ENCODE results near the gene GMPPB. TPM values are rescaled to one million over a fixed set of nuclear protein-coding genes. Genes with fewer than 3 reads are reported as not detected.

Gene GMPPB
- total and polyA plus RNA-seq, 2 of the 8 experiments (the other 6 are each of a cell fraction or from before 2014, with no cell fraction given) = 20.9 to 23.9 TPM

- Histone ChIP-seq H3K4me3 (ENCODE audit: extremely low read depth in 1 of 4, insufficient read depth in 2 of 4, low read depth in 3 of 4, low read length in 4 of 4) (no peak overlapping the region), H3K4ac (replicated peaks; ENCODE audit: insufficient read length, low read depth, low read length) (no peak overlapping the region), H3K79me1 (ENCODE audit: low read depth, low read length) (peaks cover 5% of the 10 kb centered on the region; the same call in 1 of the 2 replicates), H2BK20ac (ENCODE audit: low read length) (no peak overlapping the region), H3K23ac (ENCODE audit: insufficient read length) (no peak overlapping the region), H4K8ac (ENCODE audit: extremely low read depth, insufficient read depth, low read length) (no peak overlapping the region), H2BK12ac (ENCODE audit: low read depth, low read length) (no peak overlapping the region), H3K27ac (ENCODE audit: low read depth, low read length) (no peak overlapping the region), H3K9me3 (ENCODE audit: insufficient read depth in 2 of 2, low read depth in 1 of 2, low read length in 1 of 2) (no peaks in the 10 kb centered on the region), H3K56ac (replicated peaks; ENCODE audit: insufficient read length, low read depth, low read length) (no peak overlapping the region), H2BK15ac (ENCODE audit: low read length) (no peak overlapping the region), H2BK5ac (ENCODE audit: low read depth, low read length) (no peak overlapping the region), H3K18ac (ENCODE audit: extremely low read depth, low read length) (no peak overlapping the region), H3K4me1 (replicated peaks in 1 of 4; ENCODE audit: control insufficient read depth in 3 of 4, insufficient read depth in 4 of 4, low read length in 3 of 4) (peaks cover 0 to 15% (median 8%) of the 10 kb centered on the region in 4 experiments; a peak in 6 of 7 replicates), H3K36me3 (ENCODE audit: control insufficient read depth in 2 of 4, insufficient read depth in 4 of 4, low read length in 3 of 4) (peaks cover 4 to 26% (median 21%) of the 10 kb centered on the region in 4 experiments), H3K14ac (ENCODE audit: insufficient read length) (no peak overlapping the region), H4K20me1 (replicated peaks in 1 of 2; ENCODE audit: control insufficient read depth in 1 of 2, insufficient read depth in 2 of 2, low read length in 2 of 2) (peaks cover 2 to 10% of the 10 kb centered on the region in 2 experiments), H4K91ac (replicated peaks; ENCODE audit: insufficient read length, low read length) (no peak overlapping the region), H2AK5ac (ENCODE audit: low read depth, low read length) (no peak overlapping the region), H3K9ac (replicated peaks in 1 of 4; ENCODE audit: extremely low read depth in 1 of 4, low read depth in 3 of 4, low read length in 3 of 4) (no peak overlapping the region), H3K27me3 (replicated peaks in 1 of 4; ENCODE audit: control insufficient read depth in 3 of 4, extremely low read depth in 1 of 4, insufficient read depth in 3 of 4, low read length in 3 of 4) (no peaks in the 10 kb centered on the region), H3K23me2 (ENCODE audit: low read depth, low read length) (peaks cover 6% of the 10 kb centered on the region; the same call in 1 of the 2 replicates), H3K79me2 (ENCODE audit: control insufficient read depth in 1 of 2, insufficient read depth in 2 of 2, low read length in 2 of 2) (peaks cover 0 to 8% of the 10 kb centered on the region in 2 experiments; a peak in 1 of 4 replicates), H3K4me2 (ENCODE audit: insufficient read depth in 1 of 2, low read depth in 2 of 2, low read length in 2 of 2) (no peak overlapping the region), H4K5ac (ENCODE audit: insufficient read length, low read depth, low read length) (no peak overlapping the region), H2BK120ac (replicated peaks; ENCODE audit: low read depth, low read length) (no peak overlapping the region), H2AFZ (ENCODE audit: low read length) (no peak overlapping the region)
- no peak for DNase-seq (ENCODE audit: low read depth in 1 of 2, low spot score in 2 of 2)
- 91% methylated on average over 19 of the region's 19 CpGs; no CpG with 5 or more reads in 1 of the 2 experiments for WGBS, 2 experiments (ENCODE audit: extremely low coverage in 1 of 2, insufficient coverage in 1 of 2, insufficient read length in 1 of 2, insufficient replicate concordance in 2 of 2, low coverage in 1 of 2, low lambda C conversion rate in 2 of 2, missing lambda C conversion rate in 1 of 2)
- no peak for FAIRE-seq
- ChIA-PET POLR2A (ENCODE audit: partially characterized antibody) (interaction anchor here (1.2 to 4.8 kb wide), 3 partner anchors 9 to 59 kb away, joined by 6 to 18 read pairs (median 6); partner anchors contain the start of gene IP6K1), CTCF (ENCODE audit: partially characterized antibody) (interaction anchor here (0.6 kb wide), 2 partner anchors 160 to 315 kb away, joined by 3 to 4 read pairs; no protein-coding TSS in a partner anchor)
- TF ChIP-seq E2F6 (IDR thresholded peaks at IDR 0.05) = no peak
- TF ChIP-seq FOSL1 (IDR thresholded peaks at IDR 0.05; ENCODE audit: insufficient read depth, low read depth, low read length) = no peak
- no peak for TF ChIP-seq NRF1 (IDR thresholded peaks at IDR 0.05; ENCODE audit: low read depth, low read length)
- TF ChIP-seq POU5F1 (IDR thresholded peaks at IDR 0.05; ENCODE audit: low read depth, low read length) = no peak
- no peak for TF ChIP-seq SAP30 (IDR thresholded peaks at IDR 0.05; ENCODE audit: insufficient read depth, insufficient replicate concordance, low read length)
- no peak for TF ChIP-seq GTF2F1 (IDR thresholded peaks at IDR 0.05; ENCODE audit: borderline replicate concordance, low read depth, low read length)
- TF ChIP-seq RFX5 (IDR thresholded peaks at IDR 0.05; ENCODE audit: borderline replicate concordance, low read depth, low read length) = no peak
- TF ChIP-seq KDM5A (IDR thresholded peaks at IDR 0.05; ENCODE audit: low read length) = no peak
- no peak for TF ChIP-seq EGR1 (IDR thresholded peaks at IDR 0.05; ENCODE audit: borderline replicate concordance, low read depth, low read length)
- no peak for TF ChIP-seq CEBPB (IDR thresholded peaks at IDR 0.05; ENCODE audit: low read depth, low read length)
- TF ChIP-seq RBBP5 (IDR thresholded peaks at IDR 0.05; ENCODE audit: borderline replicate concordance, low read depth, low read length) = no peak
Measured at GRCh38 chr3:49727154-49727923, 3.6 kb upstream of the GMPPB start.

Data from H1 (cell line).